Stimulated activated CD4-positive, alpha-beta T cell treated with anti-CD3 and anti-CD28 coated beads, Interleukin-12 subunit alpha, Interleukin-12 subunit beta, amount 100 ng/mL, for 48 hours (primary cell): ENCODE data around the gene DSTYK.
"Not testable (repeated sequence)": the region's sequence is repeated elsewhere in the genome, so short reads cannot be mapped to it uniquely, and the experiment has no call there.

Experiments
- DNase-seq, 3 donors: peaks; one replicate each; pipeline ENCODE4 v3.0.0-alpha.2; 2020; ENCODE audit warnings: low read depth in 2 of 3, low spot score in 1 of 3

Gene DSTYK

GRCh38 chr1:205217418-205217817, 5.9 kb upstream of the DSTYK start:
- no peak for DNase-seq

- no peak for DNase-seq
Observed at GRCh38 chr1:205216588-205216987, 5.1 kb upstream of the DSTYK start.

- no peak for DNase-seq
Observed at GRCh38 chr1:205214756-205215155, 3.3 kb upstream of the DSTYK start.

- DNase-seq, result no peak
Observed at GRCh38 chr1:205211839-205212536, 486 bp upstream of the DSTYK start.

GRCh38 chr1:205210756-205211168, 740 bp downstream of the DSTYK start:
- no peak for DNase-seq

GRCh38 chr1:205208811-205209210, 2.7 kb downstream of the DSTYK start:
- no peak for DNase-seq

GRCh38 chr1:205205055-205205454, 6.4 kb downstream of the DSTYK start:
- DNase-seq, result no peak

GRCh38 chr1:205204552-205204951, 7.0 kb downstream of the DSTYK start:
- DNase-seq, result no peak

GRCh38 chr1:205199931-205200299, 11.6 kb downstream of the DSTYK start:
- no peak for DNase-seq

- peak; percentile 46 to 57 (median 46) for DNase-seq
Observed at GRCh38 chr1:205199090-205199930, 12.2 kb downstream of the DSTYK start.

GRCh38 chr1:205192287-205192686, 19.2 kb downstream of the DSTYK start:
- no peak for DNase-seq

- no peak for DNase-seq
Observed at GRCh38 chr1:205191622-205192021, 19.9 kb downstream of the DSTYK start.

- DNase-seq, result no peak
Observed at GRCh38 chr1:205190845-205191577, 20.5 kb downstream of the DSTYK start.

GRCh38 chr1:205189131-205189530, 22.4 kb downstream of the DSTYK start:
- no peak for DNase-seq

- no peak for DNase-seq
Observed at GRCh38 chr1:205188596-205188995, 22.9 kb downstream of the DSTYK start.

GRCh38 chr1:205188098-205188497, 23.4 kb downstream of the DSTYK start:
- DNase-seq, result no peak

GRCh38 chr1:205187420-205187819, 24.1 kb downstream of the DSTYK start:
- DNase-seq, result no peak

GRCh38 chr1:205186191-205186590, 25.3 kb downstream of the DSTYK start:
- DNase-seq, result no peak

- no peak for DNase-seq
Observed at GRCh38 chr1:205183676-205184335, 27.7 kb downstream of the DSTYK start.

GRCh38 chr1:205182930-205183329, 28.6 kb downstream of the DSTYK start:
- DNase-seq, result no peak

GRCh38 chr1:205180331-205180730, 31.2 kb downstream of the DSTYK start:
- not testable (repeated sequence) for DNase-seq
